Measurements from ENCODE around the gene COL6A2.
"Not testable (repeated sequence)": the region's sequence is repeated elsewhere in the genome, so short reads cannot be mapped to it uniquely, and the experiment has no call there.

Gene COL6A2

GRCh38 chr21:46173573-46173972 is 75.7 kb downstream of the COL6A2 start:
- no peaks in the 10 kb centered on the region for H3K9me3 ChIP-seq (ENCODE audit: low read length)
- no peak overlapping the region for H3K27ac ChIP-seq (ENCODE audit: low read depth, low read length)
- no peaks in the 10 kb centered on the region for H3K36me3 ChIP-seq (ENCODE audit: insufficient read depth, low read length)
- H3K4me3 ChIP-seq (ENCODE audit: low read depth in 1 of 2, low read length in 2 of 2) = no peak overlapping the region
- no peaks in the 10 kb centered on the region for H3K27me3 ChIP-seq (ENCODE audit: control insufficient read depth in 1 of 2, insufficient read depth in 2 of 2, low read length in 2 of 2)
- H3K4me1 ChIP-seq (ENCODE audit: insufficient read depth, low read length) = no peaks in the 10 kb centered on the region
- H3K9ac ChIP-seq (ENCODE audit: low read length) = no peak overlapping the region

GRCh38 chr21:46176443-46177129 is 78.7 kb downstream of the COL6A2 start:
- H3K9me3 ChIP-seq (ENCODE audit: low read length); H3K4me3 ChIP-seq (ENCODE audit: low read depth in 1 of 2, low read length in 2 of 2); H3K27ac ChIP-seq (ENCODE audit: low read depth, low read length); H3K36me3 ChIP-seq (ENCODE audit: insufficient read depth, low read length); H3K9ac ChIP-seq (ENCODE audit: low read length); H3K27me3 ChIP-seq (ENCODE audit: control insufficient read depth in 1 of 2, insufficient read depth in 2 of 2, low read length in 2 of 2); H3K4me1 ChIP-seq (ENCODE audit: insufficient read depth, low read length): not testable (repeated sequence)

- no peaks in the 10 kb centered on the region for H3K27me3 ChIP-seq (ENCODE audit: control insufficient read depth in 1 of 2, insufficient read depth in 2 of 2, low read length in 2 of 2)
- H3K9ac ChIP-seq (ENCODE audit: low read length) = no peak overlapping the region
- no peak overlapping the region for H3K27ac ChIP-seq (ENCODE audit: low read depth, low read length)
- H3K36me3 ChIP-seq (ENCODE audit: insufficient read depth, low read length) = no peaks in the 10 kb centered on the region
- H3K4me1 ChIP-seq (ENCODE audit: insufficient read depth, low read length) = no peaks in the 10 kb centered on the region
- no peaks in the 10 kb centered on the region for H3K9me3 ChIP-seq (ENCODE audit: low read length)
- H3K4me3 ChIP-seq (ENCODE audit: low read depth in 1 of 2, low read length in 2 of 2) = no peak overlapping the region
Measured at GRCh38 chr21:46178961-46179360, 81.0 kb downstream of the COL6A2 start.

Measured in muscle layer of colon (tissue), 2 donors.